ENCODE results near the gene CBX6.

CBX6 gene

DNA sequence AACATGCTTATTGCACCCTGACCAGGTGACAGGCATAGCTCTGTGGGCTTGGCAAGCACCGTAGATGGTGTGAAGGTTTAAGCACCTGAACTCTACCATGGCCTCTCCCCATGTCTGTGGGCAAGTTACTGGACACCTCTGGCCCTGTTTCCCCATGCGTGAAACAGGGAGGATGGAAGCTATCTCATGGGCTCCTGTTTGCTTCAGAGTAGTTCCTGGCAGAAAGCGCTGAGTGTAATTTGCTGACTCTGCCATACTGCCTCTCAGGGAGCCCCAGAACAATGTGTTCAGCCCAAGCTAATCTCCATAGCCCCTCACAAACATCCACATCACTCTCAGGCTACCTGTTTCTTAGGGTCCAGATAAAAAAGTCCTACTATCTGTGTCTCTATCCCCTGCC lies 2.4 kb downstream of the CBX6 start:
- in situ Hi-C loops (cut with HindIII; ENCODE audit: low sequenced_read_pairs) = no loop called here
- no peak overlapping the region for H3K4me3 ChIP-seq (ENCODE audit: low read depth, low read length)
- no peak for DNase-seq (ENCODE audit: low read depth, low spot score)

DNA sequence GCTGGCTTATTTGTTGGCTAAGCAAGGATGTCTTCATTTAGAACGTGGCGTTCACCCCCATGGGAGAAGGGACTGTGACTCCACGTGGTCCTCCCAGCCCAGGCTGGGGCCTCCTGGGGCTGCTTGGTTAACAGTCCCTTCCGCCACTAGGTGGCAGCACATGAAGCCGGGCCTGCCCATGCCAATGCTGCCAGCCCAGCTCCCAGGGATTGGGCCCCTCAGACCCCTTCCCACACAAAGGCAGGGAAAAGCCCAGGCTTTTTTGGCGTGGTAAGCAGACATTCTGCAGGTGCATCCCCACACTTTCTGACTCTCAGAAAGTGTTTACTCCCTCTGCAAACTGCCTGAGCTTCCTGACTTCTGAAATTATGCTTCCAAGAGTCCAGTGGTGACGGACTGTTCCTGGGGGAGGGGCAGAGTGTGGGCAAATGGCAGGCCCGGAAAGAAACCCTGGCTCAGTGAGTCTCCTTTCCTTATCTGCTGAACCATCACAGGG lies 3.1 kb downstream of the CBX6 start:
- peak; percentile 50 for DNase-seq (ENCODE audit: low read depth, low spot score)
- H3K4me3 ChIP-seq (ENCODE audit: low read depth, low read length) = no peak overlapping the region
- in situ Hi-C loops (cut with HindIII; ENCODE audit: low sequenced_read_pairs) = no loop called here
- TF ChIP-seq, protein P1, sequence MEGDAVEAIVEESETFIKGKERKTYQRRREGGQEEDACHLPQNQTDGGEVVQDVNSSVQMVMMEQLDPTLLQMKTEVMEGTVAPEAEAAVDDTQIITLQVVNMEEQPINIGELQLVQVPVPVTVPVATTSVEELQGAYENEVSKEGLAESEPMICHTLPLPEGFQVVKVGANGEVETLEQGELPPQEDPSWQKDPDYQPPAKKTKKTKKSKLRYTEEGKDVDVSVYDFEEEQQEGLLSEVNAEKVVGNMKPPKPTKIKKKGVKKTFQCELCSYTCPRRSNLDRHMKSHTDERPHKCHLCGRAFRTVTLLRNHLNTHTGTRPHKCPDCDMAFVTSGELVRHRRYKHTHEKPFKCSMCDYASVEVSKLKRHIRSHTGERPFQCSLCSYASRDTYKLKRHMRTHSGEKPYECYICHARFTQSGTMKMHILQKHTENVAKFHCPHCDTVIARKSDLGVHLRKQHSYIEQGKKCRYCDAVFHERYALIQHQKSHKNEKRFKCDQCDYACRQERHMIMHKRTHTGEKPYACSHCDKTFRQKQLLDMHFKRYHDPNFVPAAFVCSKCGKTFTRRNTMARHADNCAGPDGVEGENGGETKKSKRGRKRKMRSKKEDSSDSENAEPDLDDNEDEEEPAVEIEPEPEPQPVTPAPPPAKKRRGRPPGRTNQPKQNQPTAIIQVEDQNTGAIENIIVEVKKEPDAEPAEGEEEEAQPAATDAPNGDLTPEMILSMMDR (IDR thresholded peaks at IDR 0.05; ENCODE audit: low read depth, low read length) = peak; percentile 88

More for the DNA sequence above, 2.4 kb downstream of the CBX6 start:
- TF ChIP-seq, protein P1 (IDR thresholded peaks at IDR 0.05; ENCODE audit: low read depth, low read length) = no peak

DNA sequence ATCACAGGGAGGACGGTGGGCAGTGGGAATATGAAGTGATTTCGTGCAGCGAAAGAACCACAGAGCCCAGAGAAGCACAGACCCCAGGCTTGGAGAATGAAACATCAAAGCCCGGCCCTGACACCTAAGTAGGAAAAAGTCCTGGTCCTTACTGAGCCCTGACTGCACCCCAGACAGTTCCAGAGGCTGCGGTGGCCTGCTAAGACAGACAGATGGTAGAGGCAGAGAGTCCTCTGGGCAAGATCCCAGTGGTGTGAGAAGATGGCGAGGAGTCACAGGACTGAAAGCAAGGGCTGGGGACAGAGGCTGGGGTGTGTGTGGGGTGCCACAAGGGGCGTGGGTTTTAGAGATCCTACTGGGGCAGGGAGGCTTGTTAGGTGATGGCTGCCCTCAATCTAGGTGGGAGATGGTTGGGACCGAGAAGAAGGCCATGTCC lies 3.7 kb downstream of the CBX6 start:
- in situ Hi-C loops (cut with HindIII; ENCODE audit: low sequenced_read_pairs) = no loop called here
- TF ChIP-seq, protein P1 (IDR thresholded peaks at IDR 0.05; ENCODE audit: low read depth, low read length) = no peak
- H3K4me3 ChIP-seq (ENCODE audit: low read depth, low read length) = no peak overlapping the region
- DNase-seq (ENCODE audit: low read depth, low spot score) = no peak

DNA sequence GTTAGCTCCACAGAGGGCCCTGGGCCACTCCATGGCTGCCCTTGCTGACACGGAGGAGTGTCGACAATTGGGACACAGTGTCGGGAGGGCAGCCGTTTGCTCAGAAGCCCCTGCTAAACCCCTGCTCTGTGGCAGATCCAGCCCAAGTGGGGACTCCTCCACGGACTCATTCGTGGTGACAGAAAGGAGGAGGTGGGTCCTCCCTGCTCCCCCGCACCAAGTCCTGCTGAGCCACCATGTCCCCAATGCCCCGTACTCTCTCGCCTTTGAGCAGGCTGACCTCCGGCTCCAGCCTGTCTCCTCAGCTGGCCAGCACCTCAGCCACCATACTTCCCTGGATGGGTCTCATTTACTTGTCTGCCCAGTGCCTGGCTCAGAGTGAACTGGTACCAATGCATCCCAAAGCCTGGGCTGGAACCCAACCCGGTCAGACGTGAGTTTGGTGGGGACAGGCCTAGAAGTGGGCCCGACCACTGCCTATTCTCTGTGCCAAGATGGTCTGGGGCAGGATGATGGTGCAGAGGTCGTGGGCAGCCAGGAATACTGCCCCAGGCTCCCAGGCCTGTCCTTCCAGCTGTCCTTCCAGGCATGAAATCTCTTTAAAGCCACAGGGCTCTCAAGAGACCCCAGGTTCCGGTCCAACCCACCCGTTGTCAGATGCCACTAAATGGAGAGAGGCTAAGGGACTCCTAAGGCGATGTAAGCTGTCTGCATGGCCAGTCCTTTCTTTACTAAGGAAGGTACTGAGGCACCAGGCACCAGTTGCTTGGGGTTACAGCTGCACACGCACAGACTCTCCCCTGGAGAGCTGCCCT lies 4.3 kb downstream of the CBX6 start:
- H3K4me3 ChIP-seq (ENCODE audit: low read depth, low read length) = no peak overlapping the region
- TF ChIP-seq, protein P1 (IDR thresholded peaks at IDR 0.05; ENCODE audit: low read depth, low read length) = no peak
- DNase-seq (ENCODE audit: low read depth, low spot score) = no peak
- in situ Hi-C loops (cut with HindIII; ENCODE audit: low sequenced_read_pairs) = no loop called here

DNA sequence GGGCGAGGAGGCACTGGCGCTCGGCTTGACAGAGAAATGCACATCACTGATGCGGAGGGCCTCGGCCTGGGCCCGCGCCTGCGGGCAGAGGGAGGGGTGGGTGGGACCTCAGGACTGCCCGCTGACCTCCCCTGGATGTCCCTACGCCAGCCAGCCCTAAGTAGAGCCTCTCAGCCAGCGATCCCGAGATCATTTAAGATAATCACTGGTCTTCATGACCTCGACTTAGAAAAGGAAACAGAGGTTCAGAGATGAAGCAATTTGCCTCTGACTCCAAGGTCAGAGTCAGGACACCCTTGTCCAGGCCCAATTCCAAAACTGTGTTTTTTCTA lies 4.9 kb downstream of the CBX6 start:
- in situ Hi-C loops (cut with HindIII; ENCODE audit: low sequenced_read_pairs) = no loop called here
- TF ChIP-seq, protein P1 (IDR thresholded peaks at IDR 0.05; ENCODE audit: low read depth, low read length) = no peak
- H3K4me3 ChIP-seq (ENCODE audit: low read depth, low read length) = no peak overlapping the region
- DNase-seq (ENCODE audit: low read depth, low spot score) = no peak

DNA sequence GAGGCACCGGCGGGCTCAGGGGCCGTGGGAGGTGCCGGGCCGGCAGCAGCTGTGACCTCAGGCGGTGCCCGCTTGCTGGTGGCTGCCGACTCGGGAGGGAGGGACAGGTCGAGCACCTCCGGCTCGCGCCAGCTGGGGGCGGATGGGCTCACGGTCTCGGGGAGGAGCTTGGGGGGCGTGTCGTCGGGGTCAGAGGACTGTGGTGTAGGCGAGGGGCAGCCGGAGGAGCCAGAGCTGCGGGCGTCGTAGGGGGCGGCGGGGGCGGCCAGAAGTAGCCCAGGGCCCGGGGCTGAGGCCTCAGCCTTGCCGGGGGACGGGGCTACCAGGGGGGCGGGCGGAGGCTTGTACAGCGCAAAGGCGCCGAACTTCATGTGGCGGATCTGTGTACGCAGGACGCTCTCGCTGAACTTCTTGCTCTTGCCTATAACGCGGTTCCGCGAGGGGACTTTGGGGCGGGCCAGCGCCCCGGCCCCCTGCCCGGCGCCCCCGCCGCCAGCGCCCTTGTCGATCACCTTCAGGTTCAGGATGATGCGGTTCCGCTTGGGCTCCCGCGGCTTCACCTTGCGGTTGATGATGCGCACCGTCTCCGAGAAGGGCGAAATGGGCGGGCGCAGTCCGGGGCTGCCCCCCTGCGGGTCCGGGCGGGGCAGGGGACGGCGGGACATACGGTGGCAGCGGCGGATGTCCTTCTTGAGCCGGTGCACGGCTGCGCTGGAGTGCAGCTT lies 5.5 kb downstream of the CBX6 start:
- in situ Hi-C loops (cut with HindIII; ENCODE audit: low sequenced_read_pairs) = no loop called here
- no peak overlapping the region for H3K4me3 ChIP-seq (ENCODE audit: low read depth, low read length)
- TF ChIP-seq, protein P1 (IDR thresholded peaks at IDR 0.05; ENCODE audit: low read depth, low read length) = no peak
- DNase-seq (ENCODE audit: low read depth, low spot score) = no peak

Measured in astrocyte of the spinal cord (primary cell).